Smooth muscle cell of bladder (primary cell): ENCODE results near the gene KNSTRN. TPM values are rescaled to one million over a fixed set of nuclear protein-coding genes. Genes with fewer than 3 reads are reported as not detected.

Experiments used
- total RNA-seq: library from RNA; depleted of rRNA; stranded (reverse); fragments of >200 nt; gene quantifications from 2 replicates; pipeline ENCODE4 v1.2.3, GENCODE V29; 2014

The KNSTRN gene
- 11.0 and 11.1 TPM in 2 replicates for total RNA-seq

GRCh38 chr15:40382580-40383456, at the start of gene KNSTRN:
Gene KNSTRN (plus strand): TSS chr15:40382721. CDS start chr15:40382836, 115 bp downstream.

GRCh38 chr15:40340740-40341400, 41.7 kb upstream of the KNSTRN start, which contains the start of gene CCDC9B:
Gene CCDC9B (minus strand): TSS chr15:40340939. CDS start chr15:40340819, 120 bp downstream.

GRCh38 chr15:40357723-40358470, 24.6 kb upstream of the KNSTRN start, which contains the start of gene DISP2:
Gene DISP2 (plus strand): TSS chr15:40358219. CDS start chr15:40358322, 103 bp downstream.

GRCh38 chr15:40405501-40406381, 23.2 kb downstream of the KNSTRN start, which contains the start of gene IVD:
Gene IVD (plus strand): TSS chr15:40405795. CDS start chr15:40405828, 33 bp downstream.

GRCh38 chr15:40440743-40441564, 58.4 kb downstream of the KNSTRN start, which contains the start of gene BAHD1:
Gene BAHD1 (plus strand): TSS chr15:40440953. CDS start chr15:40458465, 17,512 bp downstream.

Other genes with a start within 250 kb of the KNSTRN start
- 2.4 and 2.9 TPM in 2 replicates for gene BUB1B, start 221.7 kb upstream of the KNSTRN start, total RNA-seq
- not detected in 2 replicates for gene PAK6, start 143.7 kb upstream of the KNSTRN start, total RNA-seq
- gene ANKRD63, start 99.7 kb upstream of the KNSTRN start, total RNA-seq = not detected in 2 replicates
- gene PLCB2, start 74.8 kb upstream of the KNSTRN start, total RNA-seq = under 0.01 and 0.18 TPM in 2 replicates
- gene INAFM2, start 59.0 kb upstream of the KNSTRN start, total RNA-seq = 7.3 and 10.4 TPM in 2 replicates
- gene CCDC9B, start 41.8 kb upstream of the KNSTRN start, total RNA-seq = 13.8 and 19.0 TPM in 2 replicates
- not detected in 2 replicates for gene PHGR1, start 31.7 kb upstream of the KNSTRN start, total RNA-seq
- gene DISP2, start 24.5 kb upstream of the KNSTRN start, total RNA-seq = under 0.01 and 0.09 TPM in 2 replicates
- gene IVD, start 23.1 kb downstream of the KNSTRN start, total RNA-seq = 40.1 and 44.2 TPM in 2 replicates
- gene BAHD1, start 58.2 kb downstream of the KNSTRN start, total RNA-seq = 3.6 and 4.0 TPM in 2 replicates
- gene CHST14, start 88.3 kb downstream of the KNSTRN start, total RNA-seq = 5.7 and 7.9 TPM in 2 replicates
- gene CCDC32, start 182.3 kb downstream of the KNSTRN start, total RNA-seq = 10.1 and 15.8 TPM in 2 replicates
- gene RPUSD2, start 186.6 kb downstream of the KNSTRN start, total RNA-seq = 11.0 and 13.4 TPM in 2 replicates
- gene KNL1, start 211.5 kb downstream of the KNSTRN start, total RNA-seq = 1.3 and 1.7 TPM in 2 replicates